ENCODE measurements around the gene HELLS. TPM values are rescaled to one million over a fixed set of nuclear protein-coding genes. Genes with fewer than 3 reads are reported as not detected.

The HELLS gene
- total and polyA plus RNA-seq, 2 experiments from 2014 or later: 15.8 to 27.0 TPM

DNA sequence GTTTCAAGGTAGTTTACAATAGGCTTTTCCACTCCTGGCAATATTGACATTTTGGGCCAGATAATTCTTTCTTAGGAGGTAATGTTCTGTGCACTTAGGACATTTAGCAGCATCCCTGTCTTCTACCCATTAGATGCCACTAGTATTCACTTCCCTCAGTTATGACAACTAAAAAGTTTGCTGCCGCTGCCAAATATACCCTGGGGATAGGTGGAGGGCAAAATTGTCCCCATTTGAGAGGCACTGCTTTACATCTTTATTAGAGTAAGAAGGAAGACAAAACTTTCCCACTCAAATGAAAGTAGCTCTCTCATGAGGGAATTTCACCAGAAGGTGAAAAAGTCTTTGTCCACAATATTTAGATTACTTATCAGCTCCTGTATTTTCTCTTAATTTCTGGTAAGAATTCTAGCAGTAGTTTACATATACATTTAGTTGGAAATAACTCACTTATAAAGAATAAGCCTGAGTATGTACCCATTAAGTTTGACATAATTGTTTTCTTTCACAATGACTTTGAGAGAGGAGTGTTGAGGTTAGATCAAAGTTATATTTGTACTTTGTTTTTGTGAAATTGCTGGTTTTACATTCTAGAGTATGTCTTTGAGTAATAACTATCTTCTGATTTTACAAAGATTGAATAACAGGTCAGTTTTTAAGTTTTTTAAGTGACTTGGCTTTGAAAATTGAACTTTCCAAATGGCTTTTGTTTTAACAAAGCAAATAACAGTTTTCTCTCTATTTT lies 46.0 kb downstream of the HELLS start:
- TF ChIP-seq EZH2phosphoT487 (IDR thresholded peaks at IDR 0.05; ENCODE audit: low read depth, severe bottlenecking, unreplicated experiment): no peak
- TF ChIP-seq CTCF (IDR thresholded peaks at IDR 0.05; ENCODE audit: poor library complexity): no peak
- no peak for TF ChIP-seq EZH2 (IDR thresholded peaks at IDR 0.05; ENCODE audit: borderline replicate concordance)
- Histone ChIP-seq H3K79me2 (no peaks in the 10 kb centered on the region), H3K36me3 (replicated peaks; ENCODE audit: insufficient read depth, low read depth) (no peaks in the 10 kb centered on the region), H3K4me2 (no peak overlapping the region), H4K20me1 (ENCODE audit: insufficient read depth, poor library complexity, severe bottlenecking) (no peaks in the 10 kb centered on the region), H3K27ac (no peak overlapping the region), H3K4me1 (ENCODE audit: insufficient read depth) (no peaks in the 10 kb centered on the region), H3K9me2 (replicated peaks; ENCODE audit: insufficient read depth) (no peaks in the 10 kb centered on the region), H3K9me3 (ENCODE audit: low read depth) (no peaks in the 10 kb centered on the region), H2AFZ (no peak overlapping the region), H3K27me3 (no peaks in the 10 kb centered on the region), H3K4me3 (no peak overlapping the region)
- no peak for DNase-seq (ENCODE audit: low spot score)
- WGBS (ENCODE audit: low lambda C conversion rate, missing lambda C conversion rate): 88% methylated on average over 1 of the region's 1 CpG

DNA sequence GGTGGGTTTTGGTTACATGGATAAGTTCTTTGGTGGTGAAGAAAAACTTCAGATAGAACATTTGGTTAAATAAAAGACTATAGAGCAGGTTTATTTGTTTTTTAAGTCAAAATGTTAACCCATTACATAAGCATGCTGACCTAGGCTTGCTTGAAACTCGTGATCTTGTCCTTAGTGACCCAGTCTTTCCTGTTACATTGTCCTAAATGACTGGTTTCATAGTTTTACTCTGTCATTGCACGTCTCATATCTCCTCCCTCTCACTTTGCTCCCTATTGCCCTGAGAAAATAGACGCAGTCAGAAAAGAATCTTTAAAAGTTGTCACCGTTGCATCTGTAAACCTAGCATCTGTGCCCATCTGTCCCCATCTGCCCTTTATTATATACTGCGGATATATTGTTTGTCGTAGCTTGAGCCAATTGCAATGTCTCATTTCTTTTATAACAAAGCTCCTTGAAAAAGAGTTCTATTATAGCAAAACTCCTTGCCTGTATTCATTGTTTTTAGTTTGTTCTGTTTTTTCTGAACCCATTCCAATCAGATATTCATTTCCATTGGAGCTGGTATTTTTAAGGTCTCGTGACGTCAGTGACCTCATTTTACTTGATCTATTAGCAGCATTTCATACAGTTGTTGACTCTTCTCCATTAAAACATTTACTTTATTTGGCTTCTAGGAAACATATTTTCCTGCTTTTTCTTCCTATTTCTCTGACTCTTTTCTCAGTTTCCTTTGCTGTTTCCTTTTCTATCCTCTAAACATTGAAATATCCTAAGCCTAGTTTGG lies 57.3 kb downstream of the HELLS start:
- Histone ChIP-seq H3K36me3 (replicated peaks; ENCODE audit: insufficient read depth, low read depth) (no peaks in the 10 kb centered on the region), H3K79me2 (no peaks in the 10 kb centered on the region), H3K27ac (no peak overlapping the region), H3K4me3 (no peak overlapping the region), H4K20me1 (ENCODE audit: insufficient read depth, poor library complexity, severe bottlenecking) (no peaks in the 10 kb centered on the region), H2AFZ (no peak overlapping the region), H3K27me3 (no peaks in the 10 kb centered on the region), H3K9me3 (ENCODE audit: low read depth) (no peaks in the 10 kb centered on the region), H3K4me2 (no peak overlapping the region), H3K9me2 (replicated peaks; ENCODE audit: insufficient read depth) (no peaks in the 10 kb centered on the region), H3K4me1 (ENCODE audit: insufficient read depth) (no peaks in the 10 kb centered on the region)
- no peak for TF ChIP-seq EZH2phosphoT487 (IDR thresholded peaks at IDR 0.05; ENCODE audit: low read depth, severe bottlenecking, unreplicated experiment)
- no peak for TF ChIP-seq CTCF (IDR thresholded peaks at IDR 0.05; ENCODE audit: poor library complexity)
- no peak for TF ChIP-seq EZH2 (IDR thresholded peaks at IDR 0.05; ENCODE audit: borderline replicate concordance)
- DNase-seq (ENCODE audit: low spot score): no peak
- 96% methylated on average over 8 of the region's 8 CpGs for WGBS (ENCODE audit: low lambda C conversion rate, missing lambda C conversion rate)

DNA sequence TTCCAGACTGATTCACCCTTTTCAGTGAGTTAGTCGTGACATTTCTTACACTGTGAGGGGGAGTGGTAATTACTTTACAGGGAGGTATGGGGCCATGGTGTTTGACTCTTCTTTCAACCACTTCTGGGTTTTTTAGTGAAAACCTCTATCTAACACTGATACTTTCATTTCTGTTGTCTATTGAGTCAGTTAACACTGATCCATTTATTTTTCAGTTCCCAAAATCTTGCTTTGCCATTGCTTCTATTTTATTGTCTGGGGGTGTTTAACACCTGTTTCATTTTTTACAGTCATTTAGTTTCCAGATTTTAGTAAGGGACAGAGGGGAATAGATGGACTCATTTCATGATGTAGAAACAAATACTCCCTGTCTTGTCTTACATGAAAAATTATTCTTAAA lies 61.5 kb downstream of the HELLS start:
- no peaks in the 10 kb centered on the region for H3K9me2 ChIP-seq (replicated peaks; ENCODE audit: insufficient read depth)
- H3K27me3 ChIP-seq: no peaks in the 10 kb centered on the region
- H2AFZ ChIP-seq: no peak overlapping the region
- no peak overlapping the region for H3K4me2 ChIP-seq
- no peak for TF ChIP-seq EZH2 (IDR thresholded peaks at IDR 0.05; ENCODE audit: borderline replicate concordance)
- H3K4me3 ChIP-seq: no peak overlapping the region
- no peaks in the 10 kb centered on the region for H3K79me2 ChIP-seq
- H4K20me1 ChIP-seq (ENCODE audit: insufficient read depth, poor library complexity, severe bottlenecking): no peaks in the 10 kb centered on the region
- H3K4me1 ChIP-seq (ENCODE audit: insufficient read depth): no peaks in the 10 kb centered on the region
- H3K9me3 ChIP-seq (ENCODE audit: low read depth): no peaks in the 10 kb centered on the region
- DNase-seq (ENCODE audit: low spot score): no peak
- no peak overlapping the region for H3K27ac ChIP-seq
- WGBS (ENCODE audit: low lambda C conversion rate, missing lambda C conversion rate): 83% methylated on average over 1 of the region's 1 CpG
- H3K36me3 ChIP-seq (replicated peaks; ENCODE audit: insufficient read depth, low read depth): no peaks in the 10 kb centered on the region

GRCh38 chr10:94608559-94608958 lies 63.0 kb downstream of the HELLS start:
- Histone ChIP-seq H3K4me2 (no peak overlapping the region), H3K4me3 (no peak overlapping the region), H3K9me2 (replicated peaks; ENCODE audit: insufficient read depth) (no peaks in the 10 kb centered on the region), H3K9me3 (ENCODE audit: low read depth) (no peaks in the 10 kb centered on the region), H3K79me2 (no peaks in the 10 kb centered on the region), H3K4me1 (ENCODE audit: insufficient read depth) (no peaks in the 10 kb centered on the region), H4K20me1 (ENCODE audit: insufficient read depth, poor library complexity, severe bottlenecking) (no peaks in the 10 kb centered on the region), H3K36me3 (replicated peaks; ENCODE audit: insufficient read depth, low read depth) (no peaks in the 10 kb centered on the region), H3K27me3 (no peaks in the 10 kb centered on the region), H2AFZ (no peak overlapping the region), H3K27ac (no peak overlapping the region)
- TF ChIP-seq EZH2phosphoT487 (IDR thresholded peaks at IDR 0.05; ENCODE audit: low read depth, severe bottlenecking, unreplicated experiment) (no peak), CTCF (IDR thresholded peaks at IDR 0.05; ENCODE audit: poor library complexity) (no peak), EZH2 (IDR thresholded peaks at IDR 0.05; ENCODE audit: borderline replicate concordance) (no peak)
- no peak for DNase-seq (ENCODE audit: low spot score)
- WGBS (ENCODE audit: low lambda C conversion rate, missing lambda C conversion rate): 85% methylated on average over 4 of the region's 4 CpGs
